Ovary (tissue), 3 donors: ENCODE results near the gene SGSH.

Experiments
- EP300 ChIP-seq: sonication (generic); formaldehyde crosslinking; IDR thresholded peaks from one replicate; pipeline ENCODE4 v1.6.1; 2017; ENCODE audit warnings: antibody characterized with exemption
- POLR2A ChIP-seq: fragments of 450-650 bp; IDR thresholded peaks from one replicate; pipeline ENCODE4 v1.6.1; 2017; ENCODE audit warnings: antibody characterized with exemption, mild to moderate bottlenecking, moderate library complexity
- TF ChIP-seq, protein P1 (sequence below), 3 donors: fragments of 450-650 bp in 2 of 3; fragments of 200-600 bp in 1 of 3; IDR thresholded peaks; one replicate each; pipeline versions ENCODE4 v1.5.1 to v1.8.0; 2016 to 2022; ENCODE audit warnings: antibody characterized with exemption in 3 of 3, mild to moderate bottlenecking in 1 of 3
- donor health status: DM: no; HTN: no; CAD: no.

DNA sequence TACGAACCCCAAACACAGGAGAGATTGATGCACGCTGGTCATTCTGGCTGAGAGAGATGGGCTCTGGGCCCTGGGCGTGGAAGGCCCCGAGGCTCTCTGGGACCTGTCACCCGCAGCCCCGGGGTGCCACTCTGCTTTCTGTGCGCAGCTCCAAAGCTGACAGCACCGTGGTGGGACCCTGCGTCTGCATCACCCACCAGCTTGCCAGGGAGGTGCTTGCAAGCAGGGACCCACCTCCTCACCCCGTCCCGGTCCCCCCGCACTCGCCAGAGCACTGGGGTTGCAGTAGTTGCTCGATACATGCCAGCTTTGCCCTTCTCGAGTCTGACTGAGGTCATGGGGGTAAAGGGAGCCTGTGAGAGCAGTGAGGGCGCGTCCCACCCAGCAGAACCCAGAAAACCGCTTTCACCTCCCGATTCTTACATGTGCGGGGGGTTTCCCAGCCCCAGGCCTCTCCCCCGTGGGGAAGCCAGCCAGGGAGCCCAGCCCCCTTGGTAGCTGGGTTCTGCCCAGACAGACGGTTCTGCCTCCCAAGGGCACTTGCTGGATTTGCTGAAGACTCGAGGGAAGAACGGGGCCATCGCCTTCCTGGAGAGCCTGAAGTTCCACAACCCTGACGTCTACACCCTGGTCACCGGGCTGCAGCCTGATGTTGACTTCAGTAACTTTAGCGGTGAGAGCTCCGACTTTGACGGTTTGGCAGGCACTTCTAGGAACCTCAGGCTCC lies 37.9 kb downstream of the SGSH start:
- TF ChIP-seq POLR2A = no peak
- TF ChIP-seq, protein P1, sequence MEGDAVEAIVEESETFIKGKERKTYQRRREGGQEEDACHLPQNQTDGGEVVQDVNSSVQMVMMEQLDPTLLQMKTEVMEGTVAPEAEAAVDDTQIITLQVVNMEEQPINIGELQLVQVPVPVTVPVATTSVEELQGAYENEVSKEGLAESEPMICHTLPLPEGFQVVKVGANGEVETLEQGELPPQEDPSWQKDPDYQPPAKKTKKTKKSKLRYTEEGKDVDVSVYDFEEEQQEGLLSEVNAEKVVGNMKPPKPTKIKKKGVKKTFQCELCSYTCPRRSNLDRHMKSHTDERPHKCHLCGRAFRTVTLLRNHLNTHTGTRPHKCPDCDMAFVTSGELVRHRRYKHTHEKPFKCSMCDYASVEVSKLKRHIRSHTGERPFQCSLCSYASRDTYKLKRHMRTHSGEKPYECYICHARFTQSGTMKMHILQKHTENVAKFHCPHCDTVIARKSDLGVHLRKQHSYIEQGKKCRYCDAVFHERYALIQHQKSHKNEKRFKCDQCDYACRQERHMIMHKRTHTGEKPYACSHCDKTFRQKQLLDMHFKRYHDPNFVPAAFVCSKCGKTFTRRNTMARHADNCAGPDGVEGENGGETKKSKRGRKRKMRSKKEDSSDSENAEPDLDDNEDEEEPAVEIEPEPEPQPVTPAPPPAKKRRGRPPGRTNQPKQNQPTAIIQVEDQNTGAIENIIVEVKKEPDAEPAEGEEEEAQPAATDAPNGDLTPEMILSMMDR (IDR thresholded peaks at IDR 0.05) = no peak
- no peak for TF ChIP-seq EP300
